NCI-H1092 treated with DMSO at 0.1 percent for 48 hours (cell line): ENCODE data around the gene NELL1.
"Not testable (repeated sequence)": the region's sequence is repeated elsewhere in the genome, so short reads cannot be mapped to it uniquely, and the experiment has no call there.

Source experiments
- DNase-seq: peaks from one replicate; lab custom pipeline; 2025; lab: John Stamatoyannopoulos, UW

NELL1 gene

DNA sequence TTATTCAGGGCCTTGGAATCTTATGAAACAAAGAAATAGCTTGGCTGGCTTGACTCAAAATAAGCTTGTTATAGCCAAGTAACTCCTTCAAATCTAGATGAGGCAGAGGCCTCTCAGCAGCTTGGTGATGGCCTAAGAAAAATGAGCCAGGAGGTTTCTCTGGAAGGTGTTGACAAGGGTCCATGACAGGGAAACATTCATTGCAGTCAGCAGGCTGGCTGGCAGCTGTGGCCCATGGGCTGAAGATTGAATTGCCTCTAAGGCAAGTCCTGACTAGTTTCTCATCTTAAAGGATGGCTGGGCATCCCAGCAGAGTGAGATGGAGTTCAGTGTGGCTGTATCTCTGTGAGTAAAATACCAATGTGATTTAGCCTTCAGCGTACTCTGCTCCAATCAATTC, 441.0 kb downstream of the NELL1 start:
- no peak for DNase-seq

- no peak for DNase-seq
Measured at GRCh38 chr11:21113876-21114275, 444.5 kb downstream of the NELL1 start.

- DNase-seq, result no peak
Measured at GRCh38 chr11:21116009-21116408, 446.6 kb downstream of the NELL1 start.

- DNase-seq, result no peak
Measured at GRCh38 chr11:21119411-21119810, 450.0 kb downstream of the NELL1 start.

DNA sequence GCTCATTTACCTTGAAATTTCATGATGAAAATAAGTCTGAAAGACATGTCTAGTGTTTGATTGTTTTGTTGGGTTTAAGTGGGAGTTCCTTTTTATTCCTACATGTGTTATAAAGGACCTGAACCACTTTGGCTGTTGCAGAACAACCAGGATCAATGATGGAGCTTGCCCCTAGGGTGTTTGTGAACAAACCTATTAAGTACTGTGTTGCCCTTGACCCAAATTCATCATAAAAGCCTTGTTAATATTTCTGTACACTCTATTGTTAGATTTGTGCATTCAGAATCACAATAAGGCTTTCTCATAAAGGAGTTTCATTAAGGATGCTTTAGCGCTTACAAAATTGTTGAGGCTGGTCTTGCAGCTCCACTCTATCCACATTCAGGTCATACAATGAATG, 452.6 kb downstream of the NELL1 start:
- no peak for DNase-seq

DNA sequence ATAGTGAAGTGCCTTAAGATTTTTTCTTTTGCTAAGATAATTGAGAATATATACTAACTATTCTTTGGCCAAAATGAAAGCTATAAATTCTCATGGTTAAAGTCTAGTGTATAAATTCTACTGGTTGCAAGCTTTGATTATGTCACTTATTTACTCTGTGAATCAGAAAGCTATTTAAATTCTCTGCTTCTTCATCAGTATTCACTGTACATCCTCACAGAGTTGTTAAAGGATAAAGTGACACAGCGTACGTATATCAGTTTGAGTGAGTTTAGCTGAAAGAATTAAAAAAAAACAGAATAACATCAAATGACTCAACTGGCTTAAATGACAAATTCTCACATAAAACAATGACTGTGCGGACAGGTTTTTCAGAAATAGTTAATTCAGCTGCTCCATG, 453.1 kb downstream of the NELL1 start:
- DNase-seq, result no peak

DNA sequence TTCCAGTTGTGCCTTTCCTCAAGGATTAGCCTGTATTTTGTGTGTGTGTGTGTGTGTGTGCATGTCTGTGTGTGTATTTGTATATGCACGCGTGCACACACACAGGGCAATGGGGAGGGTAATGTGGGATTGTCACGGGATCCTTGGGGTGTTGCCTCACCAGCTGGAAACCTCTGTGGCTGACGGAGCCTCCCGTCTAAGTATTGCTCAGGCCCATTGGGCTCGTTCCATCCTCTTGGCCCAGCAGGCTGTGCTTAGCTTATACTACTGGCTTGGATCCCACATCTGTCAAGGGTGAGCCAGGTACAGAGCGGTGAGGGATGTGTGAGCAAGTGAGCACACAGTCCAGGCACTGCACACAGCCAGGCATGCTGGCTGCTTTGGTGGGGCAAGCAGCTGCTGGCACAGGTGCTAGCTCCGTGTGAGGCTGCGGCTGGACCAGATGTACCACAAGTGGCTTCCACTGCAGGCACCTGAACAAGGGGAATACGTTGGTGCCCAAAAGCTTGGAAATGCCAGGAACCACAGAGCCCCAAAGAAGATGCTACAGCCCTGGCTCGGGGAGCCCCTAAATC, 462.8 kb downstream of the NELL1 start:
- no peak for DNase-seq

DNA sequence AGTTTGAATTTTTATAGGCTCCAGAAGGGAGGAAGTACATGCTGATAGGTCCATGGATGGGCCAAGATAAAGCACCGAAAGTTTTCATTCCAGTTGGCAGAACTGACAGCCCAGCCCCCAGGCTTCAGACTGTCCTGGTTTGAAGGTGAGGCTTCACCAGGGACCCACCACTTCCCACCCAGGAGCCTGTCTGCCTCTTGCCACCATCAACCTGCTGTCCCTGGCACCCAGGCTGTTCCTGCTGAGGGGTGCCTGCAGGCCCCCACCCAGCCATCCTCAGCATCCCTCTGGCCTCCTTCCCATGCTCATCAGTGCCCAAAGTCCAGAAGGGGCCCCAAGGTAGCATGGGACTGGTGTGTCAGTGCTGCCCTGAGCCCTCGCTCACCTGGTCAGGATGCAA, 463.9 kb downstream of the NELL1 start:
- DNase-seq, result no peak

- no peak for DNase-seq
Measured at GRCh38 chr11:21133722-21134121, 464.3 kb downstream of the NELL1 start.

GRCh38 chr11:21137803-21138202, 468.4 kb downstream of the NELL1 start:
- DNase-seq, result no peak

- DNase-seq, result not testable (repeated sequence)
Measured at GRCh38 chr11:21141557-21141956, 472.2 kb downstream of the NELL1 start.

DNA sequence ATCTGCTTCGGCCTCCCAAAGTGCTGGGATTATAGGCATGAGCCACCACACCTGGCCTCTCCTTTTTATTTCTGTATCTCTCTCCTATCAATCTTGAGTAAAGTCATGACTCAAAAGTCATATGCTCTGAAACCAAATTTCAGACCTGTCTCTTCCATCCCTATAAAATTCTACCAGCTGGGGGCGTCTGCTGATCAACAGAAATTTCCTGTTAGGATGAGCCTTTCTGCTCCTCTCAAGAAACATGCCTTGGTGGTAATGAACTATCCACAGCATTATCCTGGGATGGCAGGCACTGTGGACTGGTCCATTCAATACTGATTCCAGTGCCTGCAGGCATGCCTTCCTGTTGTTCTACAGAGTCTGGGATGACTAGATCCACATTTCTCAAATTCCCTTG, 472.6 kb downstream of the NELL1 start:
- DNase-seq, result peak; percentile 44

GRCh38 chr11:21144531-21144930, 475.1 kb downstream of the NELL1 start:
- no peak for DNase-seq

- no peak for DNase-seq
Measured at GRCh38 chr11:21148376-21148775, 479.0 kb downstream of the NELL1 start.

- DNase-seq, result no peak
Measured at GRCh38 chr11:21160140-21160539, 490.8 kb downstream of the NELL1 start.

DNA sequence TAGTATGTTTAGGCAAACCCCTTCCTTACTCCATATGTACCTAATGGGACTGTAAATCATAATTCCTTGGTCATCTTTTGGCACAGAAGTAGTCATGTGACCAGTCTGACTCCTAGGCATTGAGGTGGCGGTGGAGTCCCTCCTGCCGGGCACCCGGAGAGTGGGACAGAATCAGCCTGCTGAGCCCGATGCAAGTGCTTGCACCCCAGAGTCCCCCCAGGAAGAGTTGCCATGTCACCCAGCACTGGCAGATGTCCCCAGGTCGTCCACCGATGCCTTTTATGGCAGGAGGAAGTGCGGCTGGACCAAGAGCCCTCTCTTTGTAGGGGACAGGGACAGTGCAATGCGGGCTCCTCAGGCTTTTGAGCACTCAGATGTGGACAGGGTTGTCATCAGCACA, 500.3 kb downstream of the NELL1 start:
- no peak for DNase-seq

DNA sequence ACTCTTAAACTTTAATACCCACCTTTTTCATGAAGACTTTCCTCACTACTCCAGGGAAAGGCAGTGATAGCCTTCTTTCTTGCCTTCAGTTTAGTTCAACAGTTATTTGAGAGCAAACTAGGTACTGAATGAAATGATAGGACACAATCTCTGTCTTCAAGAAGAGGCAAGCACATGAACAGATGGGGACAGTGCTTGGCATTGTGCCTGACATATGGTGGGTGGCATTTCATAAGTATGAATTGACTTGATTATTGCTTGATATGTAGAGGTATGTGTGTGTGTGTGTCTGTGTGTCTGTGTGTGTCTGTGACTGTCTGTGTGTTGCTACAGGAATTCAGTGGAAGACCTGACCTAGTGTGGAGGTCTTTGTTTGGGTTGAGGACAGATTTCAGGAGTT, 504.1 kb downstream of the NELL1 start:
- DNase-seq, result peak; percentile 17

DNA sequence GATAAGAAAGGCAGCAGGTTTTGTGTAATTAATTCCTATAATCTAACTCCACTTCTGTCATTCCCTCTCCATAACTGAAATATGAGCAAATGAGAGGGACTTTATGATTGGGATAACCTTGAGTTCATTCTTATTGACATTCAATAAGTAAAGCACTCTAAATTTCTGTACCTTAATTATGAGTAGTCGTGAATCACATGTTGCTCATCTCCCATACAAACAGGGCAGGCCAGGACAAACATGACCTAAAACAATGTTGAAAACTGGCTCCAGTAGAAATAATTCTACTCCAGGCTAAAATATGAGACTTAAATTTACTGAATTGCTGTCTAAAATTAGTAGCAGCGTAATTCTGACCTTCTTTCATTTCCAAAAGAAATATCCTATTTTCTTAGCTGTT, 505.4 kb downstream of the NELL1 start:
- peak; percentile 93 for DNase-seq

DNA sequence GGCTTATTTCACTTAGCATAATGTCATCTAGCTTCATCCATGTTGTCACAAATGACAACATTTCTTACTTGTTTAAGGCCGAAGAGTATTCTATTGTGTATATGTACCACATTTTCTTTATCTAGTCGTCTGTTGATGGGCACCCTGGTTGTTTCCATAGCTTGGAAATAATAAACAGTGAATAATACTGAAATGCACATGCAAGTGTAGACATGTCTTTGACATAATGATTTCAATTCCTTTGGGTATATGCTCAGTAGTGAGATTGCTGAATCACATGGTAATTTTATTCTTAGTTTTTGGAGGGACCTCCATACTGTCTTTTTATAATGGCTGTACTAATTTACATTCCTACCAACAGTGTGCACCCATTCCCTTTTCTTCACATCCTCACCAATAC, 508.0 kb downstream of the NELL1 start:
- no peak for DNase-seq

DNA sequence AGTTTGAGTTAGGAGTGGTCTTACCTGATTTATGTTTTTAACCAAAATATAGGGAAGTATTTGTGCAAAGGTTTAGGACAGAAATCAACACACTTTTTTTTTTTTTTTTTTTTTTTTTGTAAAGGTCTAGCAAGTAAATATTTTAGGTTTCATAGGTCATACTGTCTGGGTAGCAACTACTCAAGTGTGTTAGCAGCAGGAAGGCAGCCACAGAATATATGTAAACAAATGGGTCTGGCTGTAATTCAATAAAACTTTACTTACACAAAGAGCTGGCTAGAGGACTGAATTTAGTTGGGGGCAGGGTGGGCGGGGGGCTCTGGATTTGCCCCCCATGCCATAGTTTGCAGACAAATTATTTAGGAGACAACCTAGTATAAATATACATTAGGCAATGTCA, 510.4 kb downstream of the NELL1 start:
- DNase-seq, result peak; percentile 77

DNA sequence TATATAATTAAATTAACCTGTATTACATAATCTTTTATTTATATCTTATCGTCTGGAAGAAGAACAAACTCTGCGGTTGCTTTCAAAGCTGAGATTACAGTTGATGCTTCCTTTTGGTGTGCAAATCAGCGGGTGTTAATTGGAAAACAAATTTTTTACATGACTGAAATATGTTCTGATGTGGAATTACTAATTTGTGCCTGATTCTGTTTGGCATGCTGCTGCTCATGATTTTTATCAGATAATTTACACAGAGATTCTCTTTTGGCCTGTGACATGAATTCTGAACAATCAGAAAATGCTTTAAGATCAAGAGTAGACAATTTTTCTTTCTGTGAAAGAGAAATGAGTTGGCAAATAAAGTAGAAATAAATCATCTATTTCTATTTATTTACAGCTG, 510.8 kb downstream of the NELL1 start:
- DNase-seq, result no peak

DNA sequence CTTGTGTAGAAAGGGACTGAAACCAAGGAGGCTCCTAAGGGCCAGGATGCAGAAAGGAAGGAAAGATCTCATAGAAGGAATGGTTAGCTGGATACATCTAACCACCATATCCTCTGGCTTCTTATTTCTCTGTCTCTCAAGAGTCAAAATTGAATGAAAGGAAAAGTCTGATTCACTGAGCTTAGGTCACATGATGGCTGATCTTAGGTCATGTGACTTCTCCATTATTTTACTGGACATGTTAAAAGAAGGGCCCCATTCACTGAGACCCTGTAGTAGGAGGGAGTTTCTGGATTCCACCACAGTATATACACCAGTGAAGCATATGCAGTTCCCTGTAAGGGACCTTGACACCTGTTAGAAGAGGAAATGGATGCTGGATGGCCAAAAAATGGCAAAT, 516.6 kb downstream of the NELL1 start:
- no peak for DNase-seq

DNA sequence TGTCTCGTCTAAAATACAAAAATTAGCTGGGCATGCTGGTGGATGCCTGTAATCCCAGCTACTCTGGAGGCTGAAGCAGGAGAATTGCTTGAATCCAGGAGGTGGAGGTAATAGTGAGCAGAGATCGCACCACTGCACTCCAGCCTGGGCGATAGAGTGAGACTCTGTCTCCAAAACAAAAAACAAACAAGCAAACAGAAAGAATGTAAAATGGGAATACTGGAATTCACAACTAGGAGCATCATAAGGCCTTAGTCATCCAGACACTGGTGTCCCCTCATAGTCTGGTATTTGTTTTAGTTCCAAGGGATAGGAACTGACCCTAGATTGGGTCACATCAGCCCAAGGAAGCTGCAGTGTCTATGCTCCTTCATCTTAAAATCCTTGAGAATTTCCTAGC, 520.8 kb downstream of the NELL1 start:
- DNase-seq, result no peak

- DNase-seq, result no peak
Measured at GRCh38 chr11:21195995-21196394, 526.6 kb downstream of the NELL1 start.

- no peak for DNase-seq
Measured at GRCh38 chr11:21198498-21198897, 529.1 kb downstream of the NELL1 start.
